Motor neuron (in vitro differentiated cells): ENCODE results near the gene SBK3. TPM values are rescaled to one million over a fixed set of nuclear protein-coding genes. Genes with fewer than 3 reads are reported as not detected.
"Not testable (repeated sequence)": the region's sequence is repeated elsewhere in the genome, so short reads cannot be mapped to it uniquely, and the experiment has no call there.

ENCODE experiments used
- ATAC-seq, 8 experiments: fragments of 200-7000 bp; cut with Tn5 transposase; replicated peaks in 6 of 8; 2 replicates each; pipeline ENCODE4 v1.8.0; 2021; ENCODE audit warnings: mild to moderate bottlenecking in 8 of 8, moderate library complexity in 8 of 8
- H3K27ac ChIP-seq, 2 donors: fragments of 250-450 bp; sonication (Bioruptor Pico); 2 replicates each; pipeline ENCODE4 v1.9.0; 2021; ENCODE audit warnings: antibody characterized with exemption in 2 of 2, mild to moderate bottlenecking in 2 of 2, moderate library complexity in 1 of 2
- H3K4me1 ChIP-seq, 2 donors: fragments of 250-450 bp; sonication (Bioruptor Pico); replicated peaks in 1 of 2; 2 replicates each; pipeline ENCODE4 v1.6.1; 2021; ENCODE audit warnings: antibody characterized with exemption in 2 of 2, mild to moderate bottlenecking in 2 of 2, moderate library complexity in 1 of 2
- H3K4me3 ChIP-seq, 5 donors: fragments of 250-450 bp; sonication (Bioruptor Pico); 2 replicates each; pipeline ENCODE4 v1.9.0; 2021; ENCODE audit warnings: antibody characterized with exemption in 5 of 5, mild to moderate bottlenecking in 5 of 5, moderate library complexity in 4 of 5
- WGBS, 10 experiments: fragments of 450-650 bp; shearing (Covaris generic); methylation state at CpG; one replicate each; pipeline ENCODE4 v1.0.0; 2022; 5-methylcytosine and 5-hydroxymethylcytosine counted together
- in situ Hi-C, 9 experiments: fragments of 400-800 bp; cut with MboI; loops; one replicate each; pipeline ENCODE4 v1.15.0; 2021; ENCODE audit warnings: low sequenced_read_pairs in 9 of 9, low pct_unique_long_range_greater_than_20kb in 2 of 9; ENCODE audit not compliant: unreplicated experiment in 9 of 9
- total RNA-seq, 8 experiments: library from RNA; unstranded; fragments of 300-600 nt; gene quantifications; 2 replicates each; pipeline versions ENCODE4 v1.2.3 to v1.2.4, GENCODE V29; 2022

The SBK3 gene
- total RNA-seq, 8 experiments from 2014 or later = 0.14 to 1.1 (median 0.31) TPM; not detected in 3

DNA sequence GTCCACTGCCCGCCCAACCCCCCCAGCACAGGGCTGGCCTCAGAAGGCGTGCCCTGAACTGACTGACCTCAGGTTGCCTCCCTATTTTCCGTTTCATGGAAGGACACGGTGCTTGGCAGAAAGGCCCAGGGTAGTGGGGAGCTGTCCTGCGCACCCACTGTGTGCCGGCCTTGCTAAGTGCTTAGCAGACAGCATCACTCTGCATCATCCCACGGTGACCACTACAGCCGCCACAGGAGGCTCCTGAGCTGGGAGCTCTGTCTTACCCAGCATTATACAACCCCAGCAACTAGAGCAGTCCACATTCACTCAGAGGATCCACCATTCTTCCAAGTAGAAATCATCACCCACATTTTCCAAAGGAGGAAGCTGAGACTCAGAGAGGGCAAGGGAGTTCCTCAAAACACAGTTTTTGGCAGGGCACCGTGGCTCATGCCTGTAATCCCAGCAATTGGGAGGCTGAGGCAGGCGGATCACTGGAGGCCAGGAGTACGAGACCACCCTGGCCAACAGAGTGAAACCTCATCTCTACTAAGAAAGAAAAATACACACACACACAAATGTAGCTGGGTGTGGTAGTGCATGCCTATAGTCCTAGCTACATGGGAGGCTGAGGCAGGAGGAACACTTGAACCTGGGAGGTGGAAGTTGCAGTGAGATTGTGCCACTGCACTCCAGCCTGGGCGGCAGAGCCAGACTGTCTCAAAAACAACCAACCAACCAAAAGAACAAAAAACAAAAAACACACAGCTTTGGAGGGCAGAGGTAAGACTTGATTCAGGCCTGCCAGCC, 10.0 kb downstream of the SBK3 start:
- Histone ChIP-seq H3K4me1 (peaks cover 3 to 11% of the 10 kb centered on the region in 2 donors), H3K27ac (no peak overlapping the region), H3K4me3 (no peak overlapping the region)
- in situ Hi-C loops = no loop called here
- peak in 1 of 8 experiments; percentile 63 for ATAC-seq
- 60 to 93% (median 75%) methylated on average over 2 to 4 of the region's 12 CpGs; no CpG with 5 or more reads in 5 of the 10 experiments for WGBS, 10 experiments

DNA sequence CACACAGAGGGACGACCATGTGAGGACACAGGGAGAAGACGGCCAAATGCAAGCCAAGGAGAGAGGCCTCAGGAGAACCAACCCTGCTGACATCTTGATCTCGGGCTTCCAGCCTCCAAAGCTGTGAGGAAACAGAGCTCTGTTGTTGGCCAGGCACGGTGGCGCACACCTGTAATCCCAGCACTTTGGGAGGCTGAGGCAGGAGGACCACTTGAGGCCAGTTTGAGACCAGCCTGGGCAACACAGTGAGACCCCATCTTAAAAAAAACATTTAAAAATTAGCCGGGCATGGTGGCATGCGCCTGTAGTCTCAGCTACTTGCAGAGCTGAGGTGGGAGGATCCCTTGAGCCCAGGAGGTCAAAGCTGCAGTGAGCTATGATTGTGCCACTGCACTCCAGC, 11.1 kb downstream of the SBK3 start:
- ATAC-seq, H3K4me3 ChIP-seq, in situ Hi-C loops, H3K27ac ChIP-seq: not testable (repeated sequence)
- peaks cover 3 to 11% of the 10 kb centered on the region in 2 donors for H3K4me1 ChIP-seq
- WGBS, 10 experiments = 76 to 100% (median 94%) methylated on average over 1 to 5 of the region's 7 CpGs; no CpG with 5 or more reads in 4 of the 10 experiments

DNA sequence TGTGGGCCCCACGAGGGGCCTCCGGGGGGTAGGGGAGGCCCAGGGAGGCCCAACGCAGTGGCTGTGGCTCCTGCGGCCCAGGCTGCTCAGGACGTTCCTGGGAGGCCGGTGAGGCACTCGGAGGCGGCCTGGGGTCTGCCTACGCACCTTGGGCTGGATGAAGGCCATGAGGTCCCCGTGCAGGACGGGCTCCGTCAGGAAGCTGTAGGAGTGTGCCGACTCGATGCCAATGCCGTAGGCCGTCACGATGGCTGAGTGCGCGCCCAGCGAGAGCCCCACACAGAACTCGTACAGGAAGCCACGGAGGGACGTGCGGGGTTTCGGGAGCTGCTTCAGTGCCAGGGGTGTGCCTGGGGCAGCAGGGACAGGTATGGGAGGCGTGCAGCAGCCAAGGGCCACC, 14.3 kb downstream of the SBK3 start:
- H3K27ac ChIP-seq = no peak overlapping the region
- ATAC-seq = no peak
- in situ Hi-C loops = no loop called here
- H3K4me3 ChIP-seq = no peak overlapping the region
- H3K4me1 ChIP-seq = peaks cover 6 to 19% of the 10 kb centered on the region in 2 donors
- WGBS, 10 experiments = 87% methylated on average over 3 of the region's 26 CpGs; no CpG with 5 or more reads in 9 of the 10 experiments

DNA sequence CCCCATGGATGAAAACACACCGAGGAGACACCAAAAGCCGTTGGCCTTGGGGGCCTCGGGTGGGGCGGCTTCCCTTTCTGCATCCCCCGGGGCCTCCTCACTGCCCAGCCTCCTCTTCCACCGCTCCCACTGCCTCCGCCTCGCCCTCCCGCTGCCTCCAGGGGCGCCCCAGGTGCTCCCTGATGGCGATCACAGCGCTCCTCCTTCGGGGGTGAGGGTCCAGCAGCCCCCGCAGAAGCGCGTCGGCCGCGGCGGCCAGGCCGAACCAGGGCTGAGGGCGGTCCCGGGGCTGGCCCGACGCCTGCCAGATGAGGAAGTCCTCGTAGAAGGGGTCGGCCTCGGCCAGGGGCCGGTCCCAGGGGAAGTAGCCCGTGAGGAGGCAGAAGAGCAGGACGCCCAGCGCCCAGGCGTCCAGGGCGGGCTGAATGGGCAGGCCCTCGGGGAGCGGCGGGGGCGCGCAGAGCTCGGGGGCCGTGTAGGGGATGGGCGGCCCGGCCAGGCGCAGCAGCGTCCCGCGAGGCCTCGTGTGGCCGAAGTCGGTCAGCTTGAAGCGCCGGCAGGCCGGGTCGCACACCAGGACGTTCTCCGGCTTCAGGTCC, 15.6 kb downstream of the SBK3 start:
- in situ Hi-C loops = no loop called here
- Histone ChIP-seq H3K4me1 (peaks cover 15 to 27% of the 10 kb centered on the region in 2 donors), H3K27ac (no peak overlapping the region), H3K4me3 (no peak overlapping the region)
- ATAC-seq = no peak
- WGBS, 10 experiments = 60 to 100% (median 100%) methylated on average over 1 of the region's 56 CpGs; no CpG with 5 or more reads in 7 of the 10 experiments

DNA sequence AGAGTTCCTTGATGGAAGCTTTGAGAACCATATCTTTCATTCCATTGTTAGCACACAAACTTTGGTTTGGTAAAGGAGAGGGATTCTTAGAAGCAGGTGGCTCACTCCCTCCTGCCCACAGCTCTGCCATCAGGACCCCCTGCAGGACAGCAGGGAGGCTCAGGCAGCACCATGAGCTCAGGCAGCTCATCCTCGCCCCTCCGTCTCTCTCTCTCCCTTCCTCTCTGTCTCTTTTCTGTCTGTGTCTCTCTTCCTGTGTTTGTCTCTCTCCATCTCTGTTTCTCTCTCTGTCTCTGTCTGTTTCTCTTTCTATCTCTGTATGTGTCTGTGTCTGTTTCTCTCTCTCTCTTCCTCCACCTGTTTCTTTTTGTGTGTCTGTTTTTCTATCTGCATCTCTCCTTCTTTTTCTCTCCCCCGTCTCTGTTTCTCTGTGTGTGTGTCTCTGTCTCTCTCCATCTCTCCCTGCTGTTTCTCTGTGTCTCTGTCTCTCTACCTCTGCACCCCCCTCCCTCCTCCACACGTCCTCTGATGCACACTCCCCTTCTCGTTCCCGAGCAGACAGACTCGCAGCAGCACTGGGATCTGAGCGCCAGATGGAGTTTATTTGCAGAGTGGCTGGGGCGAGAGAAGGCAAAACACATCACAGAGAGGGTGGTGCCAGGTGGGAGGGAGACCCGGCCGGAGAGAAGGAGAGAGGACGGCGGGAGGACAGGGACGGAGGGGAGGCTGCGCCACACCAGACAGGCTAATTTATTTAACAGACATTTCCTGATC, 17.1 kb downstream of the SBK3 start:
- H3K4me1 ChIP-seq = peaks cover 15 to 27% of the 10 kb centered on the region in 2 donors
- H3K4me3 ChIP-seq = no peak overlapping the region
- in situ Hi-C loops = no loop called here
- H3K27ac ChIP-seq = no peak overlapping the region
- peak in 7 of 8 experiments; percentile 3 to 78 (median 72) for ATAC-seq
- WGBS, 10 experiments = 6 to 83% (median 35%) methylated on average over 1 to 12 of the region's 15 CpGs

DNA sequence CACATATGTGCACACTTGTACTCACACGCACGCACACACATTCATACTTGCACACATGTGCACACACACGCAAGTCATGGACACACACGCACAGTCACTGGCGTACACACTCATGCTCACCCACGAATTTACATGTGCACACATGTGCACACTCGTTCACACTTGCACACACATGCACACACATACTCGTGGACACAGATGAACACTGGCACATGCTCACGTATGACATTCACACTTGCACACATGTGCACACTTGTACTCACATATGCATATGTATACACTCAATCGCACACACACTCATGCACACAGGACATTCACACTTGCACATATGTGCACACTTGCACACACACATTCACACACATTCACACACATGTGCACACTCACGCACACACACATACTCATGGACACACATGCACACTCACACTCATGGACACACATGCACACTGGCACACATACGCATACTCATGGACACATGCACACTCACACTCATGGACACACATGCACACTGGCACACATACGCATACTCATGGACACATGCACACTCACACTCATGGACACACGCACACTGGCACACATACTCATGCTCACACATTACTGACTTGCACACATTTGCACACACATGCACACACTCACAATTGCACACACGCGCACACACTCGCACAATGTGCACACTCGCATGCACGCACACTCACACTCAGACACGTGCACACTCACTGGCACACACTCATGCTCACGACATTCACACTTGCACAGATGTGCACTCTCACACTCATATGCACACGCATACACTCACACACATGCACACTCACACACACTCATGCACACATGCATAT, 17.9 kb downstream of the SBK3 start:
- peaks cover 15 to 27% of the 10 kb centered on the region in 2 donors for H3K4me1 ChIP-seq
- ATAC-seq = no peak
- in situ Hi-C loops = no loop called here
- WGBS, 10 experiments = 53 to 95% (median 67%) methylated on average over 3 to 13 of the region's 22 CpGs; no CpG with 5 or more reads in 1 of the 10 experiments
- no peak overlapping the region for H3K27ac ChIP-seq
- H3K4me3 ChIP-seq = no peak overlapping the region

DNA sequence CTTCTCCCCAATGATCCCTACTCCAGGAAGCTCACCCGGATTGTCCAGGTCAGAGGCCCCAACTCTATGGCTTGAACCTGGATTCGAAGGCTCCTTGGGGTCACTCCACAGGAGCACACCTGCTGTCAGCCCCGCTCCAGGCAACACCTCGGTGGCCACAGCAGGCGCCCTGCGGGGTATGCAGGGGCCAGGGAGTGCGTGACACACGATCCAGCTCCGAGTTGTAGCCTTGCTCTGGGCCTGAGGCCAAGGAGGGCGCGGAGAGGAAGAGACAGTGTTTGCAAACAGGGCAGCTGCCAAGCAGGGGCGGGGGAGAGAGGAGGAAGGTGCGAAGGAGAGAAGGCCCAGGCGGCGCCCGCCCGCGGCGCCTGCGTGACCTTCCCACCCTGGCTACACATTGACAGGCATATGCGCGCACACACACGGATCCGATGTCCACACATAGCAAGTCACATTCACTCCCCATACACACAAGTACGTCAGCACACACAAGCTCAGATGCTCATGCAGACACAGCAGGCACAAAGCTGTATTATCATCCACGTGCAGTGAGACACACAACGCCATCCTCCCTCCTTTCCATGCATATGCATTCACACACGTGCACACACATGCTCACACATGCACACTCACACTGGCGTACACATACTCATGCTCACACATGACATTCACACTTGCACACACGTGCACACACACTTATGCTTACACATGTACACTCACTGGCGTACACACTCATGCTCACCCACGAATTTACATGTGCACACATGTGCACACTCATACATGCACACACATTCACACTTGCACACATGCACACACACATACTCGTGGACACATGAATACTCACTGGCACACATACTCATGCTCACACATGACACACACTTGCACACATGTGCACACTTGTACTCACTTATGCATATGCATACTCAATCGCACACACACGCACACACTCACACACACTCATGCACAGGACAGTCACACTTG, 18.8 kb downstream of the SBK3 start:
- WGBS, 10 experiments = 25 to 100% (median 74%) methylated on average over 3 to 9 of the region's 35 CpGs; no CpG with 5 or more reads in 2 of the 10 experiments
- H3K27ac ChIP-seq = peak overlapping the region; percentile 40 to 64
- H3K4me1 ChIP-seq = peaks cover 16 to 27% of the 10 kb centered on the region in 2 donors
- H3K4me3 ChIP-seq = no peak overlapping the region
- peak; percentile 51 to 97 (median 75) for ATAC-seq
- in situ Hi-C loops = no loop called here

DNA sequence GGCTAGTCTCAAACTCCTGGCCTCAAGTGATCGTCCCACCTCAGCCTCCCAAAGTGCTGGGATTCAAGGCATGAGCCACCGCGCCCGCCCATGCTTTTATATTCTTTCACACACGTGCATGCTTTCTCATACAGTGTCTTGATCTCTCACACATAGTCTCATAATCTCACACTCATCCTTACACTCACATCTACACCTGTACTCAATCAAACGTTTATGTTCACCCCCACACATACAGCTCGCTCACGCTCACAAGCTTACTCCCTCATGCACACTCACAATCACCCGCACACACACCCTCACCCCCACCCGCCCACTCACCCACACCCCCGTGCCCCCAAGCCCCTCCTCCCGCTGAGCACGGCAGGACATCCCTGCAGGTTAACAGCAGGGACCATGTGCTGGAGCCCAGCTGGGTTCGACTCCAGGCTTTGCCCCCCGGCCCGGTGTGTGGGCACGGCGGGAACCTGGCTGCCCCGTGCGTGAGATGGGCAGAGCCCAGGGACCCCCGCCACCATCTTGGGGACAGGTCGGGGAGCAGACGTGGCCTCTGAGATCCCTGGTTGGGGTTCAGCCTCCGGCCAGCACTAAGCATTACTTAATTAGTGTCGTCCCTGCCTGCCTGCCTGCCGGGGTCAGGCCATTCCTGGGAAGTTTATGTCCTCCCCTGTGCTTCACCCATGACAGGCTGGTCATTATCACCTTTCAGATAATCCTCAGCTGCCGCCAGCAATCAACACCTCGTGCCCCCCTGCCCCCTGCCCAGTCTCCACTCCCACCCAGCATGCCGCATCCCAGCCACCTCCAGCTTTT, 19.8 kb downstream of the SBK3 start:
- no peak overlapping the region for H3K4me3 ChIP-seq
- peak overlapping the region in 1 of 2 donors; percentile 31 for H3K27ac ChIP-seq
- H3K4me1 ChIP-seq = peaks cover 20 to 27% of the 10 kb centered on the region in 2 donors
- 25 to 100% (median 59%) methylated on average over 1 to 8 of the region's 29 CpGs; no CpG with 5 or more reads in 3 of the 10 experiments for WGBS, 10 experiments
- peak in 1 of 8 experiments; percentile 10 for ATAC-seq
- in situ Hi-C loops = no loop called here

DNA sequence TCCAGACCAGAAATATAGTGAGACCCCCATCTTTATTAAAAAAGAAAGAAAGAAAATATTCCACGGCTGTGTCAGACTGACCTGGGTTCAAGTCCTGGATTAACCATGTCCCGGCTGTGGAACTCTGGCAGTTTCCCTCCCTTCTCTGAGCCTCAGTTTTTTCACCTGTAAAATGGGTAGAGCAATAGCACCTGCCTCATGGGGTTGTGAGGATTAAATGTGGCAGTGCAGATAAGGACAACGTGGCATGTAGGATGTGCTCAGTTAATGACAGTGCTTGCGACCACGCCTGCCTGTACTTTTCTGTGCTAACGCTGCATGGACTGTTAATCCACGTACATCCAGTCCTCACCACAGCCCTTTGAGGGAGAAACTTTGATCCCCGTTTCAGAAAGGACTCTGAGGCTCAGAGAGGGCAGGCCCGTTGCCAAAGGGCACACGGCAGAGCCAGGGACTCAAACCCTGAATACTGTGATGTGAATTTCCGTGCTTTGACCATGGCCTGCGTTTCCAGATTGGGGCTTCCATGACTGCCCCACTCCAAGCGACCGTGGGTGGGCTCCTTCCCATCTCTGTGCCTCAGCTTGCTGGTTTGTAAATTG, 24.6 kb downstream of the SBK3 start:
- Histone ChIP-seq H3K4me3 (no peak overlapping the region), H3K4me1 (peaks cover 11 to 12% of the 10 kb centered on the region in 2 donors), H3K27ac (no peak overlapping the region)
- ATAC-seq = no peak
- in situ Hi-C loops = no loop called here
- 20 to 100% (median 77%) methylated on average over 1 to 7 of the region's 14 CpGs; no CpG with 5 or more reads in 2 of the 10 experiments for WGBS, 10 experiments

DNA sequence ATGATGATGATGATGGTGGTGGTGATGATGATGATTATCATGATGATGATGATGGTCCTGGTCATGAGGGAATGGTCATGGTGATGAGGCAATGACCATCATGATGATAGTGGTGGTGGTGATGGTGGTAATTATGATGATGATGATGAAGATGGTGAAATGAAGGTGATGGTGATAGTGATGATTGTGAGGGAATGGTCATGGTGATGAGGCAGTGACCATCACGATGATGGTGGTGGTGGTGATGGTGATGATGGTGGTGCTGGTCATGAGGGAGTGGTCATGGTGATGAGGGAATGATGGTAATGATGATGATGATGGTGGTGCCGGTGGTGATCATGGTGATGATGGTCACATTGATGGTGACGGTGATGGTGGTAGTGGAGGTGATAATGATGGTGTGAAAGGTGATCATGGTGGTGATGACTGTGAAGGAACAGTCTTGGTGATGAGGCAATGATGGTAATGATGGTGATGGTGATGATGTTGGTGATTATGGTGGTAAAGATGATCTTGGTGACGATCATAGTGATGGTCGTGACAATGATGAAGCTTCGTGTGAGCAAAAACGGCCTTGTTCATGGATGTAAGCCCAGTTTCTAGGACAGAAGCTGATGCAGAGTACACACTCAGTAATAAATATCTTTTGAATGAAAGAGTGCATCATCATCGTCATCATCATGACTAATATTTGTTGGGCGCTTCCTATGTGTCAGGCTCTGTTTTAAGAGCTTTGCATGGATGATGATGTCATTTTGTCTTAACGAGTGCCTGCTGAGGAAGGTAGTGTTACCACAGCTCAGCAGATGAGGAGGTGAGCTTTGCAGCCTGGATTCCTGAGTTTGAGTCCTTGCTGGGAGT, 25.7 kb downstream of the SBK3 start:
- no peak overlapping the region for H3K27ac ChIP-seq
- in situ Hi-C loops = loop anchor here in 3 of 9 experiments (10.0 kb wide), 2 partner anchors 85 to 105 kb away; partner anchors contain the start of genes ZNF784 (in 2 of the 3), ZNF524 (in 1 of the 3) and ZNF865 (in 1 of the 3)
- H3K4me3 ChIP-seq = no peak overlapping the region
- peak in 4 of 8 experiments; percentile 9 to 69 (median 38) for ATAC-seq
- peaks cover 4% of the 10 kb centered on the region in 2 donors for H3K4me1 ChIP-seq
- 32 to 100% (median 78%) methylated on average over 2 to 9 of the region's 10 CpGs; no CpG with 5 or more reads in 1 of the 10 experiments for WGBS, 10 experiments
